Stimulated activated naive CD4-positive, alpha-beta T cell (primary cell): ENCODE measurements around the gene TNP1.
A peak's percentile ranks its signal among the peaks of the same experiment; 100 is the strongest.

ENCODE experiments used
- DNase-seq, 6 experiments: peaks; one replicate each; lab custom pipeline; 2025; lab: John Stamatoyannopoulos, UW

Gene TNP1

GRCh38 chr2:216873573-216873972, 13.7 kb upstream of the TNP1 start:
- DNase-seq = no peak

GRCh38 chr2:216872624-216873023, 12.8 kb upstream of the TNP1 start:
- no peak for DNase-seq

- DNase-seq = no peak
Observed at GRCh38 chr2:216872040-216872439, 12.2 kb upstream of the TNP1 start.

GRCh38 chr2:216871333-216871934, 11.6 kb upstream of the TNP1 start:
- no peak for DNase-seq

GRCh38 chr2:216870508-216871332, 10.9 kb upstream of the TNP1 start:
- DNase-seq = no peak

GRCh38 chr2:216866515-216867095, 6.7 kb upstream of the TNP1 start:
- DNase-seq = no peak

GRCh38 chr2:216865658-216866057, 5.8 kb upstream of the TNP1 start:
- no peak for DNase-seq

GRCh38 chr2:216863946-216864345, 4.1 kb upstream of the TNP1 start:
- DNase-seq = no peak

GRCh38 chr2:216862628-216863398, 2.9 kb upstream of the TNP1 start:
- DNase-seq = no peak

- DNase-seq = no peak
Observed at GRCh38 chr2:216860426-216861137, 718 bp upstream of the TNP1 start.

GRCh38 chr2:216858312-216858711, 1.6 kb downstream of the TNP1 start:
- DNase-seq = no peak

- no peak for DNase-seq
Observed at GRCh38 chr2:216857131-216857550, 2.7 kb downstream of the TNP1 start.

- DNase-seq = no peak
Observed at GRCh38 chr2:216856406-216857065, 3.3 kb downstream of the TNP1 start.

GRCh38 chr2:216855605-216856004, 4.3 kb downstream of the TNP1 start:
- no peak for DNase-seq

- DNase-seq = no peak
Observed at GRCh38 chr2:216855079-216855478, 4.8 kb downstream of the TNP1 start.

GRCh38 chr2:216851486-216852090, 8.3 kb downstream of the TNP1 start:
- no peak for DNase-seq

- DNase-seq = peak in 4 of 6 experiments; percentile 1 to 29 (median 18)
Observed at GRCh38 chr2:216850665-216851322, 9.1 kb downstream of the TNP1 start.

- DNase-seq = peak in 2 of 6 experiments; percentile 1 to 7
Observed at GRCh38 chr2:216849987-216850386, 9.9 kb downstream of the TNP1 start.

GRCh38 chr2:216845426-216845825, 14.4 kb downstream of the TNP1 start:
- DNase-seq = no peak

GRCh38 chr2:216842636-216843035, 17.2 kb downstream of the TNP1 start:
- DNase-seq = no peak
